ENCODE results near the gene TGFBR3. TPM values are rescaled to one million over a fixed set of nuclear protein-coding genes. Genes with fewer than 3 reads are reported as not detected.

The TGFBR3 gene
- total RNA-seq, 2 experiments from 2014 or later, result 4.5 to 4.9 TPM

DNA sequence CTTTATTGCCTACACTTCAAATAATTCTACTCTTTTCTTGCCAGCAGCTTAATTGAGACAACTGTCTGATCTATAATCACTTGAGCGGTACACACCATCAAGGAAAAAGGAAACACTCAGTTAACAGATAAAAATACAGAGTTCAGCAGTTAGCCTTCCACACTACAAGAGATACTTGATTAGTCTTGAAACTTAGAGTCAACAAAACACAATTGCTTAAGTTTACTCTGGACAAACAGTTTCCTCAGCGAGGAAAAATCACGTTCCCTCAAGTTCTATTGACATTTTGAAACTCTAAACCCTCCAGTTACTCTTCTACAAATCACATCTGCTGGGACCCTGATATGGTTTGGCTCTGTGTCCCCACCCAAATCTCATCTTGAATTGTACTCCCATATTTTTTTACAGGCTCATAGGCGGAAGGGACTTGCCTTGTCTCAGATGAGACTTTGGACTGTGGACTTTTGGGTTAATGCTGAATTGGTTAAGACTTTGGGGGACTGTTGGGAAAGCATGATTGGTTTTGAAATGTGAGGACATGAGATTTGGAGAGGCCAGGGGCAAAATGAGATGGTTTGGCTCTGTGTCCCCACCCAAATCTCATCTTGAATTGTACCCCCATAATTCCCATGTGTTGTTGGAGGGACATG lies 244.9 kb downstream of the TGFBR3 start:
- peaks cover 13% of the 10 kb centered on the region for H3K9me3 Mint-ChIP-seq
- ChIA-PET POLR2A (no interaction called here), CTCF (no interaction called here)
- no peak overlapping the region for H3K4me3 Mint-ChIP-seq
- H3K4me1 Mint-ChIP-seq (ENCODE audit: low read depth), result no peaks in the 10 kb centered on the region
- intact Hi-C loops (cut with micrococcal nuclease), result no loop called here
- peaks cover 2% of the 10 kb centered on the region for H3K27me3 Mint-ChIP-seq
- H3K36me3 Mint-ChIP-seq, result peaks cover 3% of the 10 kb centered on the region
- H3K27ac Mint-ChIP-seq, result peak overlapping the region; percentile 34
- DNase-seq, result no peak

DNA sequence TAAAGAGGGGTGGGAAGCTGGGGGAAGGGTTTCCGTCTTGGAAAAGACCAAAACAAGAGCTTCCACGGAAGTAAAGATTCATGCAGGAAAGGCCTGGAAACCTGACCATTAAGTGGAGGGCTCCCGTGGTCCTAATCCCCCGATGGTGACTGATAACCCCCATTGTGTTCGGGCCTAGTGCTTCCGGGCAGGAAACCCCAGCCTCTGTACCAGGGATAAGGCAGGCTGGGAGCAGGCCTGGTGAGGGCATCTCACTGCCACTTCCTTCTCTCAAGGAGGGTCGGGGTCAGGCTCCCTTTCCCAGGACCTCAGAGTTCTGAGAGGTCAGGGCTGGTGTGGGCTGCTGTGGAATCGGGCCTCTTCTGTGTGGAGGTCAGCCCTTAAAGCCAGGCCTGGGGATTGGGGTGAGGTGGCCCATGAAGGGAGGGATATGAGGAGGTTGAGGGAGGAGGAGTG lies 248.4 kb downstream of the TGFBR3 start:
- no peak overlapping the region for H3K27ac Mint-ChIP-seq
- intact Hi-C loops (cut with micrococcal nuclease), result no loop called here
- no peaks in the 10 kb centered on the region for H3K27me3 Mint-ChIP-seq
- H3K9me3 Mint-ChIP-seq, result peaks cover 13% of the 10 kb centered on the region
- peaks cover 3% of the 10 kb centered on the region for H3K36me3 Mint-ChIP-seq
- DNase-seq, result no peak
- ChIA-PET POLR2A (no interaction called here), CTCF (no interaction called here)
- H3K4me3 Mint-ChIP-seq, result no peak overlapping the region
- peaks cover 5% of the 10 kb centered on the region for H3K4me1 Mint-ChIP-seq (ENCODE audit: low read depth)

DNA sequence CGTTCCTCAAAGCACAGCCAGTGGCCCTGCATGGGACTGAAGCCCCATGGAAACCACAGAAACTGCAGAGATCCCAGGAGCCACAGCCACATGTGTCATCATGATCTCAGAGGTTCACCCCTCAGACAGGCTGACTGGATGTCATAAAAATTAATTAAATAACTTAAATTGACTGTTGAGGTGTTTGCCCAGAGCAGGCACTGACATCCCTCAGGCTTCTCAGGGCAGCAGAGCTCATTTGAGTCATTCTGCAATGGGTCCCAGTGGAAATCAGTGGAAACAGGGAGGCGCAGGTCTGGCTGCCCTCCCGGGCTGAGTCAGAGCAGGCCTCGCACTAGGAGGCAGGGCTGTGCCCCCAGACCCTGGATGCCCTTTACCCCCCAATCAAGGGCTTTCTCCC lies 250.2 kb downstream of the TGFBR3 start:
- Mint-ChIP-seq H3K4me3 (no peak overlapping the region), H3K36me3 (no peaks in the 10 kb centered on the region), H3K27me3 (no peaks in the 10 kb centered on the region), H3K4me1 (ENCODE audit: low read depth) (peaks cover 5% of the 10 kb centered on the region), H3K27ac (no peak overlapping the region), H3K9me3 (peaks cover 11% of the 10 kb centered on the region)
- no peak for DNase-seq
- ChIA-PET CTCF (no interaction called here), POLR2A (no interaction called here)
- intact Hi-C loops (cut with micrococcal nuclease), result no loop called here

GRCh38 chr1:91633438-91633837 lies 252.5 kb downstream of the TGFBR3 start:
- no peaks in the 10 kb centered on the region for H3K27me3 Mint-ChIP-seq
- intact Hi-C loops (cut with micrococcal nuclease), result no loop called here
- H3K27ac Mint-ChIP-seq, result no peak overlapping the region
- no peak overlapping the region for H3K4me3 Mint-ChIP-seq
- POLR2A ChIA-PET, result no interaction called here
- CTCF ChIA-PET, result no interaction called here
- no peaks in the 10 kb centered on the region for H3K36me3 Mint-ChIP-seq
- peaks cover 5% of the 10 kb centered on the region for H3K4me1 Mint-ChIP-seq (ENCODE audit: low read depth)
- DNase-seq, result no peak
- H3K9me3 Mint-ChIP-seq, result peaks cover 4% of the 10 kb centered on the region

- POLR2A ChIA-PET, result no interaction called here
Observed at GRCh38 chr1:91631718-91632330, 254.1 kb downstream of the TGFBR3 start.

DNA sequence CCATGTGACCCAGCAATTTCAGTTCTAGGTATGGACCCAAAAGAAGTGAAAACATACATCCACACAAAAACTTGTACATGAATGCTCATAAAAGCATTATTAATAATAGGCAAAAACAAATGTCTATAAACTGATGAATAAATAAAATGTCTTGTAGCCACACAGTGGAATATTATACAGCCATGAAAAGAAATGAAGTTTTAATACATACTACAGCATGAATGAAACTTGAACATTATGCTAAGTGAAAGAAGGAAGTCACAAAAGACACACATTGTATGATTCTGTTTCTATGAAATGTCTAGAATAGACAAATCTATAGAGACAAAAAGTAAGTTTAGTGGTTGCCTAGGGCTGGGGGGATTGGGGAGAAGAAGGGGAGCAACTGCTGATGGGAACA lies 255.1 kb downstream of the TGFBR3 start:
- no peak for DNase-seq
- peaks cover 5% of the 10 kb centered on the region for H3K4me1 Mint-ChIP-seq (ENCODE audit: low read depth)
- intact Hi-C loops (cut with micrococcal nuclease), result no loop called here
- ChIA-PET CTCF (no interaction called here), POLR2A (no interaction called here)
- no peaks in the 10 kb centered on the region for H3K36me3 Mint-ChIP-seq
- peaks cover 4% of the 10 kb centered on the region for H3K9me3 Mint-ChIP-seq
- H3K27ac Mint-ChIP-seq, result no peak overlapping the region
- H3K27me3 Mint-ChIP-seq, result no peaks in the 10 kb centered on the region
- H3K4me3 Mint-ChIP-seq, result no peak overlapping the region

More at GRCh38 chr1:91631718-91632330, 254.1 kb downstream of the TGFBR3 start:
- H3K27me3 Mint-ChIP-seq, result no peaks in the 10 kb centered on the region
- peaks cover 4% of the 10 kb centered on the region for H3K9me3 Mint-ChIP-seq
- intact Hi-C loops (cut with micrococcal nuclease), result no loop called here
- H3K27ac Mint-ChIP-seq, result no peak overlapping the region
- H3K36me3 Mint-ChIP-seq, result no peaks in the 10 kb centered on the region
- H3K4me1 Mint-ChIP-seq (ENCODE audit: low read depth), result peaks cover 5% of the 10 kb centered on the region
- no peak overlapping the region for H3K4me3 Mint-ChIP-seq
- DNase-seq, result no peak
- CTCF ChIA-PET, result no interaction called here

Other genes starting within 250 kb of the TGFBR3 start
- gene BRDT, start 63.2 kb upstream of the TGFBR3 start, total RNA-seq, result not detected
- 1 to 10 TPM in 1 of 2 experiments, under 1 TPM in 1; 0.44 to 1.1 TPM for gene EPHX4, start 143.8 kb upstream of the TGFBR3 start, total RNA-seq
- not detected for gene SETSIP, start 189.3 kb upstream of the TGFBR3 start, total RNA-seq
- 1 to 10 TPM; 2.9 TPM for gene BTBD8, start 194.2 kb upstream of the TGFBR3 start, total RNA-seq

All from activated CD4-positive, alpha-beta memory T cell treated with anti-CD3 and anti-CD28 coated beads for 36 hours (primary cell).